HCT116 (cell line): ENCODE data around the gene TRDN.

Source experiments
- CBX3 ChIP-seq: IDR thresholded peaks from 2 replicates; pipeline ENCODE4 v1.6.1; 2012; ENCODE audit warnings: low read depth
- EZH2phosphoT487 ChIP-seq: fragments of 200-600 bp; IDR thresholded peaks from 2 replicates; pipeline ENCODE4 v1.6.1; 2018; ENCODE audit warnings: antibody characterized with exemption, borderline replicate concordance
- JUND ChIP-seq: IDR thresholded peaks from 2 replicates; pipeline ENCODE4 v1.6.1; 2012
- POLR2A ChIP-seq: IDR thresholded peaks from 2 replicates; pipeline ENCODE4 v1.7.0; 2011; ENCODE audit warnings: borderline replicate concordance; ENCODE audit not compliant: insufficient read depth, insufficient read length; ENCODE audit errors: extremely low read depth
- POLR2AphosphoS5 ChIP-seq: IDR thresholded peaks from 2 replicates; pipeline ENCODE4 v1.6.1; 2011; ENCODE audit warnings: mild to moderate bottlenecking, low read depth, low read length, moderate library complexity
- SP1 ChIP-seq: IDR thresholded peaks from 2 replicates; pipeline ENCODE4 v1.6.1; 2012; ENCODE audit warnings: low read depth
- SRF ChIP-seq: IDR thresholded peaks from 2 replicates; pipeline ENCODE4 v1.6.1; 2012; ENCODE audit warnings: low read depth
- TF ChIP-seq, protein P1 (sequence below), 3 experiments: fragments of 200-600 bp in 1 of 3; sonication (generic) in 1 of 3; IDR thresholded peaks in 2 of 3; conservative IDR thresholded peaks in 1 of 3; 2 replicates each; pipeline ENCODE4 v1.5.1; 2012 to 2017; ENCODE audit warnings: low read depth in 2 of 3, low read length in 2 of 3, antibody characterized with exemption in 1 of 3, borderline replicate concordance in 1 of 3, control low read depth in 1 of 3, mild to moderate bottlenecking in 1 of 3, mixed read lengths in 1 of 3, mixed run types in 1 of 3, moderate library complexity in 1 of 3; ENCODE audit not compliant: insufficient read depth in 1 of 3
- TF ChIP-seq, protein P2 (sequence below): IDR thresholded peaks from 2 replicates; pipeline ENCODE4 v1.6.1; 2011; ENCODE audit warnings: mild to moderate bottlenecking, low read length, moderate library complexity; ENCODE audit not compliant: insufficient replicate concordance; ENCODE audit errors: extremely low read depth
- TF ChIP-seq, protein P3 (sequence below): IDR thresholded peaks from 2 replicates; pipeline ENCODE4 v1.6.1; 2012

DNA sequence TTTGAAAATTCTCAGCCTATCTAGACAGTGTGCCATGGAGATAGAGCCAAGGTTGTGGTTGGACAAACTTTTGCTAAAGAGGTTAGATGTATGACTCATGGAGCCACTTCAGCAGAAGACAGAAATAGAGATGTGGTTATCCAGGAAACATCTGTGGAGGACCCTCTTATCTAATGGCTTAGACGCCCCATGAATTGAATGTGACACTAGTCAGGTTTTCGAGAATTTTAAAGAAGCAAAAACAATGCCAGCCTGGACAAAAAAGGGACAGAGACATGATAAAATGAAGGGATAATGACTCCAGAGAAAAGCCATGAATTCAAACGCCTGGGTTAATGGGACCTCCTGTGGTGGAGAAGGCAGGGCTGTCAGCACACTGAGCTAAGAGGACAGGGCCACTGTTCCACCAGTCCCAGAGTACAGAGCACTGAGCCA lies 360.2 kb downstream of the TRDN start:
- TF ChIP-seq POLR2A (no peak), CBX3 (no peak), EZH2phosphoT487 (no peak), POLR2AphosphoS5 (no peak), SP1 (no peak), SRF (no peak), JUND (no peak)
- TF ChIP-seq, protein P1, sequence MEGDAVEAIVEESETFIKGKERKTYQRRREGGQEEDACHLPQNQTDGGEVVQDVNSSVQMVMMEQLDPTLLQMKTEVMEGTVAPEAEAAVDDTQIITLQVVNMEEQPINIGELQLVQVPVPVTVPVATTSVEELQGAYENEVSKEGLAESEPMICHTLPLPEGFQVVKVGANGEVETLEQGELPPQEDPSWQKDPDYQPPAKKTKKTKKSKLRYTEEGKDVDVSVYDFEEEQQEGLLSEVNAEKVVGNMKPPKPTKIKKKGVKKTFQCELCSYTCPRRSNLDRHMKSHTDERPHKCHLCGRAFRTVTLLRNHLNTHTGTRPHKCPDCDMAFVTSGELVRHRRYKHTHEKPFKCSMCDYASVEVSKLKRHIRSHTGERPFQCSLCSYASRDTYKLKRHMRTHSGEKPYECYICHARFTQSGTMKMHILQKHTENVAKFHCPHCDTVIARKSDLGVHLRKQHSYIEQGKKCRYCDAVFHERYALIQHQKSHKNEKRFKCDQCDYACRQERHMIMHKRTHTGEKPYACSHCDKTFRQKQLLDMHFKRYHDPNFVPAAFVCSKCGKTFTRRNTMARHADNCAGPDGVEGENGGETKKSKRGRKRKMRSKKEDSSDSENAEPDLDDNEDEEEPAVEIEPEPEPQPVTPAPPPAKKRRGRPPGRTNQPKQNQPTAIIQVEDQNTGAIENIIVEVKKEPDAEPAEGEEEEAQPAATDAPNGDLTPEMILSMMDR (IDR thresholded peaks at IDR 0.05 in 2 of 3, conservative IDR thresholded peaks at IDR 0.05 in 1 of 3; ENCODE audit: borderline replicate concordance in 1 of 3, insufficient read depth in 1 of 3, low read depth in 2 of 3, low read length in 2 of 3), result no peak
- TF ChIP-seq, protein P2, sequence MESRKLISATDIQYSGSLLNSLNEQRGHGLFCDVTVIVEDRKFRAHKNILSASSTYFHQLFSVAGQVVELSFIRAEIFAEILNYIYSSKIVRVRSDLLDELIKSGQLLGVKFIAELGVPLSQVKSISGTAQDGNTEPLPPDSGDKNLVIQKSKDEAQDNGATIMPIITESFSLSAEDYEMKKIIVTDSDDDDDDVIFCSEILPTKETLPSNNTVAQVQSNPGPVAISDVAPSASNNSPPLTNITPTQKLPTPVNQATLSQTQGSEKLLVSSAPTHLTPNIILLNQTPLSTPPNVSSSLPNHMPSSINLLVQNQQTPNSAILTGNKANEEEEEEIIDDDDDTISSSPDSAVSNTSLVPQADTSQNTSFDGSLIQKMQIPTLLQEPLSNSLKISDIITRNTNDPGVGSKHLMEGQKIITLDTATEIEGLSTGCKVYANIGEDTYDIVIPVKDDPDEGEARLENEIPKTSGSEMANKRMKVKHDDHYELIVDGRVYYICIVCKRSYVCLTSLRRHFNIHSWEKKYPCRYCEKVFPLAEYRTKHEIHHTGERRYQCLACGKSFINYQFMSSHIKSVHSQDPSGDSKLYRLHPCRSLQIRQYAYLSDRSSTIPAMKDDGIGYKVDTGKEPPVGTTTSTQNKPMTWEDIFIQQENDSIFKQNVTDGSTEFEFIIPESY, result no peak
- TF ChIP-seq, protein P3, sequence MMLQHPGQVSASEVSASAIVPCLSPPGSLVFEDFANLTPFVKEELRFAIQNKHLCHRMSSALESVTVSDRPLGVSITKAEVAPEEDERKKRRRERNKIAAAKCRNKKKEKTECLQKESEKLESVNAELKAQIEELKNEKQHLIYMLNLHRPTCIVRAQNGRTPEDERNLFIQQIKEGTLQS, result no peak
